Stimulated activated CD4-positive, alpha-beta T cell treated with anti-CD3 and anti-CD28 coated beads, Interleukin-1b, Interleukin-23, amount 100 ng/mL, for 1 hour (primary cell): ENCODE measurements around the gene MRPL18.

ENCODE experiments used
- DNase-seq, 2 donors: peaks; one replicate each; pipeline ENCODE4 v3.0.0-alpha.2; 2020; ENCODE audit warnings: low read depth in 2 of 2

The MRPL18 gene

GRCh38 chr6:159842035-159842434 lies 51.8 kb downstream of the MRPL18 start:
- DNase-seq, result no peak

- DNase-seq, result no peak
Observed at GRCh38 chr6:159844737-159845645, 54.7 kb downstream of the MRPL18 start.
